PFSK-1 (cell line): ENCODE results near the gene ALKBH5.

Experiments
- POLR2AphosphoS5 ChIP-seq: IDR thresholded peaks from 2 replicates; pipeline ENCODE4 v1.6.1; 2012; ENCODE audit warnings: low read depth, mild to moderate bottlenecking, control low read depth, low read length, moderate library complexity
- REST ChIP-seq, 2 experiments: IDR thresholded peaks; 2 replicates each; pipeline versions ENCODE4 v1.6.1 to v1.8.0; 2011 to 2012; ENCODE audit warnings: low read depth in 2 of 2, low read length in 2 of 2, control low read depth in 1 of 2, inconsistent platforms in 1 of 2, mild to moderate bottlenecking in 1 of 2, moderate library complexity in 1 of 2; ENCODE audit not compliant: insufficient read depth in 1 of 2
- TAF1 ChIP-seq: IDR thresholded peaks from 2 replicates; pipeline ENCODE4 v1.6.1; 2012; ENCODE audit warnings: low read length, control low read depth, borderline replicate concordance; ENCODE audit not compliant: insufficient read depth

- TF ChIP-seq TAF1: no peak
- TF ChIP-seq POLR2AphosphoS5: no peak
- TF ChIP-seq REST (IDR thresholded peaks at IDR 0.05; ENCODE audit: insufficient read depth in 1 of 2, low read depth in 2 of 2, low read length in 2 of 2): no peak
Observed at GRCh38 chr17:18143044-18143936, 40.3 kb upstream of the ALKBH5 start.
